Medulla oblongata (tissue), 1 donor: ENCODE measurements around the gene TSGA10IP.

Source experiments
- DNase-seq: peaks from one replicate; pipeline ENCODE4 v3.0.0-alpha.2; 2015; ENCODE audit errors: extremely low spot score

Gene TSGA10IP

DNA sequence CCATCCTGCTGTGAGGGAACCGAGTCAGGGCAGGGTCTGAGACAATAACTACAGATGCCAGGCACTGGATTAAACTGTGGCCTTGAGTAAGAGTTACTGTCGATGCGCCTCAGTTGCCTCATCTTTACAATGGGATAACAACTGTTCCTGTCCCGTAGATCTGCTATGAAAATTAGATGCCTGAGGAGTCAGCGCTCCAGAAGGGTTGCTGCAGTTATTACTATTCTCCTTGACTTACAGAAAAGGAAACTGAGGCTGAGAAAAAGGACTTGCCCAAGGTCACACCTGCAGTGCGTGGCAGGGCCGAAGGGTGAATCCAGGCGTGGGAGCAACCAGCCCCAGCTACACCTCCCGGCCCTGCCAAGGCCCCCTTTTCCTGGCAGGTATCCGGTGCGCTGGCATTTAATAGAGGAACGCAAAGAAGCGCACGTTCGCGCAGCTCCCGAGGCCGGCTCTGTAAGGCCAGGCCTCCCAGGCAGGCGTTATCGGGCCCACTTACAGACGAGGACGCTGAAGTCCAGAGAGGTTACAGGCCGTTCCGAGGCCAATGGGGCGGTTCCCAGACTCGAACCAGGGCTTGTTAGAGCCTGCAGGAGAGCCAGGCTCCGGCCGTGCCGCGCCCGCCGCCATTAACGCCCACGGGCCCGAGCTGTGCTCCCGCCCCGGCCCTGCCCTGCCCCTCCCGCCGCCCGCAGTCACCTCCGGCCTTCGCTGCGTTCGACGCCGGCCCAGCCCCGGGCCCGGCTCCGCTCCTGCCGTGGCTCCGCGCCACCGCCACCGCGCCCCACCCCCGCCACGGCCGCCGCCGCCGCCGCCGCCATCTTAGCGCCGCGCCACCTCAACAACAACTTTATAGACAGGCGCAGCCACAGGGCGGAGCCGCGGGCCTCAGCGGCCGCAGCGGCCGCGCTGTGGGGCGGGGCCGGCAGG lies 26.8 kb upstream of the TSGA10IP start, which contains the start of gene C11orf68:
C11orf68 (minus strand) TSS at position 852 of the 930 bp plus-strand sequence; CDS start at position 821, 31 bp downstream.
- DNase-seq: no peak

DNA sequence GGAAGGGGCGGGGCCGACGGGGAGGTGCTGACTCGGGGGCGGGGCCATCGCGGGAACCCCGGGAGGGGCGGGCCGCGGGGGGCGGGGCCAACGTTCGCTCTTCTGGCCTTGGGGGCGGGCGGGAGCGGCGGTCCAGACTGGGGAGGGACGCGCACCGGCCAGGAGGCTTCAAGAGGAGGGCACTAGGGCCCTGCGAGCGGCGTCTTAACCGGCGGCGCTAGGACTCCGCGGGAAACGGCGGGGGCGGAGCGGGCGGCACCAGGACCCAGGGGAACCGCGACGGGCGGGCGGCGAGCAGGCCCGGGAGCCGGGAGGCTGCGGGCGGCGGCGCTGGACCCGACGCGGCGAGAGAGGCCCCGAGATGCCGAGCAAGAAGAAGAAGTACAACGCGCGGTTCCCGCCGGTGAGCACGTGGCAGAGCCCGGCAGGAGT lies 26.1 kb upstream of the TSGA10IP start, which contains the start of gene DRAP1:
DRAP1 (plus strand) TSS at position 286 of the 432 bp plus-strand sequence; CDS start at position 362, 76 bp downstream.
- peak; percentile 99 for DNase-seq

DNA sequence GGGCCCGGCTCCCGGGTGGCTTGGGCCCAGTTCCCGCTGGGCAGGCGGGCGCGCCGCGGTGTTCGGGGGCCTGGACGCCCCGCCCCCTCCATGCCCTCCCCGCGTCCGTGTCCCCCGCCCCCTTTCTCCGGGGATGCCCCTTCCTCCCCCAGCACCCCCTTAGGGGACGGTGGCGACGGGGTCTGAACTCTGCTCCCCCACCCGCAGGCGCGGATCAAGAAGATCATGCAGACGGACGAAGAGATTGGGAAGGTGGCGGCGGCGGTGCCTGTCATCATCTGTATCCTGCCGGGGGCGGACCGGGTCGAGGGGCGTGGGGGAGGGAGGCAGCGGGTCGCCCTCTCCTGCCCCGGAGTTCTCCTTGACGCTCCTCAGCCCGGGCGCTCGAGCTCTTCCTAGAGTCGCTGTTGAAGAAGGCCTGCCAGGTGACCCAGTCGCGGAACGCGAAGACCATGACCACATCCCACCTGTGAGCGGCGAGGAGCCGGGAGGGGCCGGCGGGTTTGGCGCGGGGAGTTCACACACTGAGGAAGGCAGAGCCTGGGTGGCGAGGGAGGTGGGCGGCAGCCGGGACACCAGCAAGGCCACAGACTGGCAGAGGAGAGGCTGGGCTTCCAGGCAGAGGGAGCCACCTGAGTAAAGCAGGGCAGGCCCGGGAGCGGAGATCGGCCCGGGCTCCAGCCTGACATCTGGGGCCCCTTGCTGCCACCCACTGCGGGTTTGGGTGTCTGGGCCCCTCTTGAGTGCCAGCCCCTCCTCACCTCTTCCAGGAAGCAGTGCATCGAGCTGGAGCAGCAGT lies 25.5 kb upstream of the TSGA10IP start:
- DNase-seq: no peak

DNA sequence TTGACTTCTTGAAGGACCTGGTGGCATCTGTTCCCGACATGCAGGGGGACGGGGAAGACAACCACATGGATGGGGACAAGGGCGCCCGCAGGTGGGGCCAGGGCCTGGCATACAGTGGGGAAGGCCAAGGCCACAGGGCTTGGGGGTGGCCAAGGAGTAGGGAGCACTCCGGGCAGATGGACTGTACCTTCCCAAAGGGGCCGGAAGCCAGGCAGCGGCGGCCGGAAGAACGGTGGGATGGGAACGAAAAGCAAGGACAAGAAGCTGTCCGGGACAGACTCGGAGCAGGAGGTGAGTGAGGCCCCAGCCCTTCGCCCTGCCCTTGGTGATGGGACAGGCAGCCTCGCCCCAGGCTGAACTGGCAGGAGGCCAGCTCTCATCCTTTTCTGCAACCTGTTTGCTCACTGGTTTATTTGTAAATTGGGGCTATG lies 24.9 kb upstream of the TSGA10IP start:
- DNase-seq: no peak

DNA sequence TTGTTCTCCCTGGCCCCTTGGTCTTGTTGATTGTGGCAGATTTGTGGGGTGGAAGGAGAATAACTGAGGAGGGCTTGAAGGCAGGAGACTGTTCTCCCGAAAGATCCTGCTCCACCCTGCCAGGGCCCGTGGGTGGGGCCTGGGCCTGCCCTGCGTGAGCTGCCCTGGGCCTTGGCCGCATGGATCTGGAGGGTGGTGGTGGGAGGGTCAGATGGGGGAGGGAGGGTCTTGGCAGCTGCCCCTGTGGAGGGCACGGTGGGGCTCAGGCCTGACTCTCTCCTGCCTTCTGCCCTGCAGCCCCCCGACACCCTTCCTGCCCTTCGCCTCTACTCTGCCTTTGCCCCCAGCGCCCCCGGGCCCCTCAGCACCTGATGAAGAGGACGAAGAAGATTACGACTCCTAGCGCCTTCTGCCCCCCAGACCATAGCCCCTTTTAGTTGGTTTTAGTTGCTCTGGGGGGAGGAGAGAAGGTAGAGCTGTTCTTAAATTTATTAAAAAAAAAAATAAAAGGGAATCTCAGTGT lies 24.2 kb upstream of the TSGA10IP start:
- DNase-seq: no peak

DNA sequence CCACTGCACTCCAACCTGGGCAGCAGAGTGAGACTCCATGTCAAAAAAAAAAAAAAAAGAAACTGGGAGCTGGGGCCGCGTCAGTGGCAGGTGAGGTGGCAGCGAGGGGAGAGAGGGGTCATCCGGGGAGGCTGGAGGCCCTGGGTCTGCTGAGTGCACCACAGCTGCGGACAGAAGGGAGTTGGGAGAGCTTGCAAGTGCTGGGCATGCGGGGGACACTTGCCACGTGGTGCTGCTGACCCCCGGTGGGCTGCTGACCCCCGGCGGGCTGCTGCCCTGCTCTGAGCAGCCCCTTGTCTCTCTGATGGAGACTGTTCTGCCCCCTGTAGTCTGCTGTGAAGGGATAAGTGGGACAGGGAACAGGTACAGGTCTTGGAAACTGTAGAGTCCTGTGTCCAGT lies 23.4 kb upstream of the TSGA10IP start:
- DNase-seq: no peak

DNA sequence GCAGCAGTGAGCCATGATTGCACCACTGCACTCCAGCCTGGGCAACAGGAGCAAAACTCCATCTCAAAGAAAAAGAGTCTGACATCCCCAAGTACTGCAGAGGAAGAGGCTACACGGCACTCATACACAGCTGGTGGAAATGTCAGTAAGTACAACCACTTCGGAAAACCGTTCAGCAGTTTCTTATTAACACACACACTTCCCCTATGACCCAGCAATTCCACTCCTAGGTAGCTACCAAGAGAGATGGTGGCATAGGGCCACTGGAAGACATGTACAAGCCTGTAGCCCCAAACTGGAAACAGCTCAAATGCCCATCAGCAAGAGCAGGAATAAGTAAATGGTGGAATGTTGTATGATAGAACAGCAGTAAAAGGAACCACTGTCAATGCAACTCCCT lies 22.7 kb upstream of the TSGA10IP start:
- no peak for DNase-seq

DNA sequence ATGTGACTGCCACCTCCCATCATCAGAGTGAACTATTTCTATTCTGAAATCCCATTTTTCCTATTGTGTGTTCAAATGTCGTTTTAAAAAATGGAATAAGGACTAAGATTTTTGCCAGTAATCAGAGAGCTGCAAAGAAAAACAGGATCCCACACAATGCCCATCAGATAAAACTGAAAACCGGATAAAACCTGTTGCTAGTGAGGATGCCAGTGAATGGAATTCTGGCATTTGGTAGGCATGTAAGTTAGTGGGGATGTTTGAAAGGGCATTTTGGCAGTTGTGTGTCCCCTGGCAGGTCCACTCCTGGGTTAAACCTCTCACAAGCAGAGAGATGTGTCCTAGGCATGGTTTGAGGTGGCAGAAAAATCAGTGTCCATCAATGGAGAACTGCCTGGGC lies 19.9 kb upstream of the TSGA10IP start:
- DNase-seq: no peak

DNA sequence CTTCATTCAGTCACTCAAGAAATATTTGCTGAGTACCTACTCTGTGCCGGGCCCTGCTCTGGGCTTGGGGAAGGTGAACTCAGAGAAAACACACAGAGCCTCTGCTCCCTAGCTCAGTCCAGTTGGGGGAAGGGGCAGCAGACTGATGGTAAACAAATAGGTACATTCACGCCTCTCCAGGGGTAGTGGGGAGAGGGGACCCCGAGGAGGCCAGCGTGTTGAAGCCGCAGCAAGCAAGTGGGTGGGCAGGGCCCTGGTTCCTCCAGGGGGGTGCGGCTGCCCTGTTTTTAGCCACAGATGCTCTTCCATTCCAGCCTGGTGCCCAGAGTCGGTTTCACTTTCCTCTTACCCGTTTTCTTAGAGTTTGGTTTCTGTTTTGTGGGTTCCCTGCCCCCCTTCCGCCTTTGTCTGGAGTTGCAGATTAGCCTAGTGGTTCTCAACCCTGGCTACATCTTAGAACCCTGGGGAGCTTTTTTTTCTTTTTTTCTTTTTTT lies 17.3 kb upstream of the TSGA10IP start:
- peak; percentile 68 for DNase-seq

DNA sequence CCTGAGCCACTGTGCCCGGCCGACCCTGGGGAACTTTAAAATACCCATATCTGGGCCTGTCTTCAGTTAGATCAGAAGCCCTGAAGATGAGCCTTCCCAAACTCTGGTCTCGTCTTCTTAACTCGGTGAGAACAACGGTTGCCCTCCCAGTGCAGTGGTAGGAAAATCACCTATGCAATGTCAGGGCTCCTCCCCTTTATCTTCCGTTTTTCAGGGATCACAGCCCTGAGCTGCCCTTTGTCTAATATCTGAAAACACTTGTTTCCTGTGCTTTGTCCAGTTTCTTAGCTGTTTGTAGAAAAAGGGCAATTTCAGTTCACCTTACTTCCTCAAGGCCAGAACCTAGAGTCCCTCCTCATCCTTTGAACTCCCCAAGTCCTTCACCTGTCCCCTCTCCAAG lies 16.6 kb upstream of the TSGA10IP start:
- no peak for DNase-seq

DNA sequence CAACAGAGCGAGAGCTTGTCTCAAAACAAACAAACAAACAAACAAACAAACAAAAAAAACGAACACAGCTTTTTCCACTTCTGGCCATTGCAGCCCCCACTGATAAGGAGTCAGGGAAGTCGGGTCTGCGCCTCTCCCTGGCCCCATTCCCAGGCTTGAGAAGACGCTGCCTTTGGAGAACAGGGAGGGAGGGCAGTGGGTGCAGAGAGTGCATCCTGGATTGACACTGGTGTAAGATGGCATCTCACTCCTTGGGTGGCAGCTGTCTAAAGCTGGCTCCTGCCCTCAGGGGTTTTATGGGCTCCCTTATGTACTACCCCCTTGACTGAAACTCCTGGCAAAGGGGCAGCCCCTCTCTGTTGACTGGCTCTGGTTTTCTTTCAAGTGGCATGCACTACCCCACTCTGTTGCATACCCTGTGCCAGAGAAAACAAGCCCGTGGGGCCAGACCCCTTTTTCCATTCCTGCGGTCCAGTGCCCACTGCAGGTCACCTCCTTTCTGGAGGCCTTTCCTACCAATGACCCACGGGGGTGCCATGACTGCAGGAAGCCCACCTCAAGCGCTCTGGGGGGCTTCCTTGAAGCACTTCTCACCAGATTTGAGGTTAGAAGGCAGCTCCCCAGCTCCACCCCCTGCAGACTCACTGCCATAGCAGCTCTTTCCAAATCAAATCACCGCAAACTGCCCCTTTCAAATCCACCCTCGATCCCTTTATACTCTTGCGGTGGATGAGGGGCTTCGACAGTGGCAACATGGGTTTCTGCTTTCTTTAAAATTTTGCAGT lies 13.3 kb upstream of the TSGA10IP start:
- DNase-seq: no peak

DNA sequence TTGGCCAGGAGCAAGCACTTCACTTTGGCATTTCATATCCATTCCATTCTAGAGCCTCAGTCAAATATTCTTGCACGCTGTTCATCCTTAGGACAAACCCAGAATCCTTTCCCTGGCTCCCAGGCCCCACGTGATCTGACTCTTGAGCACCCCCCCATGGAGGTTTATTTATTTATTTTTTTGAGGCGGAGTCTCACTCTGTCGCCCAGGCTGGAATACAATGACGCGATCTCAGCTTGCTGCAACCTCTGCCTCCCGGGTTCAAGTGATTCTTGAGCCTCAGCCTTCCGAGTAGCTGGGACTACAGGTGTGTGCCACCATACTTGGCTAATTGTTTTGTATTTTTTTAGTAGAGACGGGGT lies 12.7 kb upstream of the TSGA10IP start:
- DNase-seq: no peak

DNA sequence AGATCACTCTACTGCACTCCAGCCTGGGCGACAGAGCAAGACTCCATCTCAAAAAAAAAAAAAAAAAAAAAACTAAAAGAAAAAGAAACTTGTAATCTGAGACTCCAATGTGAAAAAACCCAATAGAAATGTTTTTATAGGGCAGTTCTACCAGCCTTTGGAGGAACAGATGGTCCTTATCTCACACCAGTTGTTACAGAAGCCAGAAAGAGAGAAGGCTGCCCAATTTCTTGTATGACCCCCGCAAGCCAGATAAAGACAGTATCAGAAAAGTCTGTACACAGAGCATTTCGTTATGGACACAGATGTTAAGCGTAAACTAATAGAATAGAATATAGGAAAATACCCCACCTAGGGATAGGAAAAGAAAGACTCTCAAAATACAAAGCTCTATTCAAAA lies 11.3 kb upstream of the TSGA10IP start:
- DNase-seq: no peak

DNA sequence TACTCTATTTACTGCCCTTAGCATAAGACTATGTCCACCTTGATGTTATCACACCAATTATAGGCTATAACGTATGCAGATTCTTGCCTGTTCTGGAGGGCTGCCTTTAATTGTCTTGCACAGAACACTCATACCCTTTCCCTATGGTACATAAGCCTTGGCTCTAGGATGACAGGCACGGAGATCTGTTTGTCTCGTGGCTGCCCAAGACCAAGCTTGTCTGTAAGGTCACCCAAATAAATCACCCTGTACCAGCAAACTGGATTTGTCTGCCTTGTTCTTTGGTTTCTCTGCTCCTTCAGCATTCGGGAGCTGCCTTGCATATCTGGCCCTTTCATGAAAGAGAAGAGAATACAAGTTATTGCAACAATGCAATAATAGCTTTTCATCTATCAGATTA lies 7.5 kb upstream of the TSGA10IP start:
- DNase-seq: no peak

DNA sequence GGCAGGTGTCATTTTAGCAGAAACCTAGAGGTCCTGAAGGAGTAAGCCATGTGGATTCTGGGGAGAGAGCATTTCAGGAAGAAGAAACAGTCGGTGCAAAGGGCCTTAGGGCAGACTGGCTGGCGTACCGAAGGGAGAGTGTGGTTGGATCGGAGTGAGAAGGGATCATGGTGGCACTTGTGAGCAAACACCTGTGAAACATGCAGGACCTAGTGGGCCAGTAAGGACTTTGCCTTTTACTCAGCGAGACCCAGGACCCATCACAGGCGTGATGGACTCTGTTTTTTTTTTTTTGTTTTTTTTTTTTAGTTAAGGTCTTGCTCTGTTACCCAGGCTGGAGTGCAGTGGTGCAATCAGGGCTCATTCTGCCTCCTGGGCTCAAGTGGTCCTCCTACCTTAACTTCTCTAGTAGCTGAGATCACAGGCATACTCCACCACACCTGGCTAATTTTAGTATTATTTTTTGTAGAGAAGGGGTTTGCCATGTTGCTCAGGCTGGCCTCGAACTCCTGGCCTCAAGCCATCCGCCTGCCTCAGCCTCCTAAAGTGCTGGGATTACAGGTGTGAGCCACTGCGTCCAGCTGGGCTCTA lies 3.5 kb upstream of the TSGA10IP start:
- no peak for DNase-seq

DNA sequence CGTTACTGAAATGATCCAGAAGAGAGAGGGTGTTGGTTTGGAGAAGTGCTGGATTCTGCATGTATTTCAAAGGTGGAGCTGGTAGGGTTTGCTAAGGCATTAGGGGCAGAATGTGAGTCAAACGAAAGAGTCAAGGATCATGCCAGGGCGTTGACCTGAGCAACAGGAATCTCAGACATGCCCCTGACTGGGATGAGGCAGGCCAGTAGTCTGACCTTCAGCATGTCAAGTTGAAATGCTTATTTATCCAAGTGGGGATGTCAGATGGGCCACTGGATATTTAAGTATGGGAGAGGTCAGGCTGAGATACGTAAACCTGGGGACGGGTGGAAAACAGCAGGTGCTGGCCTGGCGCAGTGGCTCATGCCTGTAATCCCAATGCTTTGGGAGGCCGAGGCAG lies 2.7 kb upstream of the TSGA10IP start:
- DNase-seq: no peak

DNA sequence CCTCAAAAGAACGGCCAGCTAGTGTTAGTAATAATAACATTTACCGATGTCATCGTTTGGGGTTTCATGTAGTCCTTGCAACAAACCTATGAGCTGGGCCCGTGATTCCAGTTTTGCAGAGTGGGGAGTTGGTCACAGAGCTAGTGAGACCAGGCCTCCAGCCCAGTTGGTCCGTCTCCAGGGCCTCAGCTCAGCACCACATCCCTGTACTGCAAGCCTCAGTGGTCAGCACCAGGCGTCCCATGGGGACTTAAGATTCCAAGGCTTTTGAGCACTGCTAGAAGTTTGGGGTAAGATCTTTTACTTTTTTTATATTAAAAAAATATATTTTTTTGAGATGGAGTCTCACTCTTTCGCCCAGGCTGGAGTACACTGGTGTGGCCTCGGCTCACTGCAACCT lies 1.1 kb upstream of the TSGA10IP start:
- DNase-seq: no peak

DNA sequence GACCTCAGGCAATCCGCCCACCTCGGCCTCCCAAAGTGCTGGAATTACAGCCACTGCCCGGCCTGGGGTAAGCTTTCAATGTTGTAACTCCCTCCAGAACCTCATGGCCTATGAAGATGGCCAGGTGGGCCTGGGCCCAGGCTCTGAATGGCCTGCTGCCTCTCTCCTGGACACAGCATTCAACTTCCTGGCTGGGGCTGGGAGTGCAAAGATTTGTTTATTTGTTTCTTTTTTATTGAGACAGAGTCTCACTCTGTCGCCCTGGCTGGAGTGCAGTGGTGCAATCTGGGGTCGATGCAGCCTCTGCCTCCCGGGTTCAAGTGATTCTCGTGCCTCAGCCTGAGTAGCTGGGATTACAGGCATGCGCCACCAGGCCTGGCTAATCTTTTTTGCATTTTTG lies 513 bp upstream of the TSGA10IP start:
- DNase-seq: no peak

DNA sequence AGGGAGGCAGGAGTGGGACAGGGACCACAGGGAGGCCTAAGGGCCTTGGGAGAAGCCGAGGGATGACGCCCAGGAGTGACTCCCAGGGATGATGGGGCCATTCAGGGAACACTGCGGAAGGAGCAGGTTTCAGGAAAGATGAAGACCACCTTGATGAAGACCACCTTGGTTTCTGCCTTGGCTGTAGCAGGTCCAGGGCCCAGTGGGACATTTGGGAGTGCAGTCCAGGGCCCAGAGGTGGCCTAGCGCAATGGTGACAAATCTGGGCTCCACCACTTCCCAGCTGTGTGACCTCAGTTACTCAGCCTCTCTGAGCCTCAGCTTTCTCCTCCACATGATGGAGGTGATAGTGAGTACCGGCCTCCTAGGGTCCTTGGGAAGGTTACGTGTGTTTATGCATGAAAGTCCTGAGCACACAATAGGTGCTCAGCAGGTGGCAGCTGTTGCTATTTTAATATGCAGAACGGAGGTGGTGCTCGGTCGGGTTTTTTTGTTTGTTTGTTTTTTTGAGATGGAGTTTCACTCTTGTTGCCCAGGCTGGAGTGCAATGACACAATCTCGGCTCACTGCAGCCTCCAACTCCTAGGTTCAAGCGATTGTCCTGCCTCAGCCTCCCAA lies 770 bp downstream of the TSGA10IP start:
- no peak for DNase-seq

DNA sequence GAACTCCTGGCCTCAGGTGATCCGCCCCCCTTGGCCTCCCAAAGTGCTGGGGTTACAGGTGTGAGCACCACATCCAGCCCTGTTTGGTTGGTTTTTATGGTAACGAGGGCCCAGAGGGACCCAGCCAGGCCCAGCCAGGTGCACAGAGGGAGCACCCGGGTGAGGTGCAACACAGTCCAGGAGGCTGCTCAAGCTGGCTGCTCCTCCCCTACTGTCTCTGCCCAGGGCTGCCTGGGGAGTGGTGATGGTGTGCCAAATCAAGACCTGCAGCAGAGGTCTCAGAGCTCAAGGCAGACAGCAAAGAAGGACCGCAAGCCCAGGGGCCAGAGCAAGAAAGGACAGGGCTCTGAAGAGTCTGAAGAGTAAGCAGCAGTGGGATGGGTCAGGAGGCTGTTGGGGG lies 1.4 kb downstream of the TSGA10IP start:
- DNase-seq: no peak

DNA sequence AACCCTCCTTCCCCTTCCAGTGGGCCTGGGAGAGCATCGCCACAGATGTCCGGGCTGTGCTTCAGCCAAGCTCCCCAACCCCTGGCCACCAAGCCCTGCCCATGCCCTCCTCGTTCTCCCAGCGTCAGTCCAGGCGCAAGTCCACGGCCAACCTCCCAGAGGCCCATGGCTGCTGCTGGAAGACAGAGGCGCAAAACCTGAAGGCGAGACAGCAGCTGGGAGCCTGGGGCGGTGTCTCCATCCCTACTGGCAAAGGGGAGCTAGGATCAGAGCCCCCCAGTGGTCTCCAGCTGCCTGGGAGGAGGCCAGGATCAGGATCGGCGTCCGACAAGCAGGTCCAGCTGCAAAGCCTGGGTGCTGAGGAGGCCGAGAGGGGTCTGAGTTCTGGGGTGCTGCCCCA lies 1.9 kb downstream of the TSGA10IP start:
- DNase-seq: no peak
